ENCODE measurements around the gene CRY1. TPM values are rescaled to one million over a fixed set of nuclear protein-coding genes. Genes with fewer than 3 reads are reported as not detected.

The CRY1 gene
- polyA plus RNA-seq, 2 of the 4 experiments (the other 2 are of a cell fraction), result 15.8 to 26.1 TPM

DNA sequence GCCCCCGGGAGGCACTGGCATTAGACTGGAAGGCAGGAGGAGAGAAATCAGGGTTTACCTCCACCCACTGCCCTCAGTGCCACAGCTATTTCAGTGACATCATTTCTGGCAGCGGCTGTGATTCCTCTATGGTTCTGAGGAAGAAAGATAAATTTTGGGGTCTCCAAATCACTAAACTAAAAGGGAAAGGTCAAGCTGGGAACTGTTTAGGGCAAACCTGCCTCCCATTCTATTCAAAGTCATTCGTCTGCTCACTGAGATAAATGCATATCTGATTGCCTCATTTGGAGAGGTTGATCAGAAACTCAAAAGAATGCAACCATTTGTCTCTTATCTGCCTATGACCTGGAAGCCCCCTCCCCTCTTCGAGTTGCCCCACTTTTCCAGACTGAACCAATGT, 14.0 kb upstream of the CRY1 start (continued):
- TF ChIP-seq HEYL (CRISPR knock-in tag; IDR thresholded peaks at IDR 0.05) (no peak), EHF (CRISPR knock-in tag; IDR thresholded peaks at IDR 0.05) (no peak), SREBF2 (IDR thresholded peaks at IDR 0.05) (no peak)
- TF ChIP-seq, protein P1, sequence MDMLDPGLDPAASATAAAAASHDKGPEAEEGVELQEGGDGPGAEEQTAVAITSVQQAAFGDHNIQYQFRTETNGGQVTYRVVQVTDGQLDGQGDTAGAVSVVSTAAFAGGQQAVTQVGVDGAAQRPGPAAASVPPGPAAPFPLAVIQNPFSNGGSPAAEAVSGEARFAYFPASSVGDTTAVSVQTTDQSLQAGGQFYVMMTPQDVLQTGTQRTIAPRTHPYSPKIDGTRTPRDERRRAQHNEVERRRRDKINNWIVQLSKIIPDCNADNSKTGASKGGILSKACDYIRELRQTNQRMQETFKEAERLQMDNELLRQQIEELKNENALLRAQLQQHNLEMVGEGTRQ (IDR thresholded peaks at IDR 0.05), result no peak

DNA sequence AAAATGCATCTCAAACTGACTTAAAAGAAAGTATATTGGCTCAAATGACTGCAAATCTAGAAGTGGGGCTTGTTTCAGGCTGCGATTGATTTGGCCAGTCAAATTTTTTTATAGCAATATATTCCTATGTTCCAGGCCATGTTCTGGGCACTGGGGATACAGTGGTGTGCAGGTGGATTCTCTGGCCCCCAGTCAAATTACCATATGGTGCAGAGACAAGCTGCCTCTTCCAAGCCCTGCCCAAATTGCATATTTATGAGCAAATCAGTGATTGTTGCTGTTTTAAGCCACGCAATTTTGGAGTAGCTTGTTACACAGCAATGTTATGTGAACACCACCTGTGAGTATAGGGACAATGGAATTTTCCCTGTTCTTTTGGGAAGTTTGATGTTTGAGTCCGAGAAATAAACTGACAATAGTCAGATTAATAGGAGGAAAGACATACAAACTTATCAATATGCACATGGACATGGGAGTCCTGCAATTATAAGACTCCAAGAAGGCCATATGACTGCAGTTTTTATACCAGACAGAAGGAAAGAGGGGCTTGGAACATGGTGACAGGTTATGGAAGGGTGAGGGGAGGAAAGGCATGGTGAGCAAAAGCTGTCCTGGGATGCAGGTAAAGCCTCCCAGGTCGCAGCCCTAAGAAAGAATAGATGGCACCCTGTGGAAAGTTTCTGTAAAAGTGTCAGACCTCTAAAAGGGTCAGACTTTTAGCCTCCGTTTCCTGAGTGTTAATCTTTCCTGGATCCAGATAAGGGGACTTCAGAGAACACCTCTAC, 13.1 kb upstream of the CRY1 start:
- no peak overlapping the region for H3K4me3 ChIP-seq
- CTCF ChIA-PET, result interaction anchor here (0.9 to 5.3 kb wide), 5 partner anchors 9 to 501 kb away, joined by 3 to 69 read pairs (median 4); partner anchors contain the start of gene CRY1
- no peak overlapping the region for H3K4me2 ChIP-seq
- no peak for TF ChIP-seq NFE2L2 (conservative IDR thresholded peaks at IDR 0.05; ENCODE audit: low read length)
- POLR2A ChIA-PET, result no interaction called here
- no peak overlapping the region for H3K27ac ChIP-seq
- DNase-seq (ENCODE audit: low read depth in 1 of 2, low spot score in 1 of 2) (no peak), ATAC-seq (no peak), FAIRE-seq (no peak)
- WGBS (ENCODE audit: missing lambda C conversion rate), result 33% methylated on average over 5 of the region's 5 CpGs
- H3K9me3 ChIP-seq, result no peaks in the 10 kb centered on the region
- 0 out of 3 replicates have a peak, but pooled peaks cover 4% of the 10 kb centered on the region for H3K4me1 ChIP-seq

DNA sequence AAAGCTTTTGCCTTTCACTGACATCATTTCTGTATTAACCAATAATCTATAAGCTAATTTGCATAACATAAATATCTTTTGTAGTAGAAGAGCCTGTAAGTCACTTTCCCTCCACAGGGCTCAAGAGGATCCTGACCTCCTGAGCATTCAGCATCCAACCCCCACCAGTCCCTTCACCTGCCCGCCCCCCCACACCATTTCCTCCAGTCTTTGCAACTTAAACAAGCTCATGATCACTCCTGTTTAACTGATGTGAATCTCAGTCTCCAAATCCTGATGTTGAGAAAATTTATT, 12.0 kb upstream of the CRY1 start:
- no peak for FAIRE-seq

DNA sequence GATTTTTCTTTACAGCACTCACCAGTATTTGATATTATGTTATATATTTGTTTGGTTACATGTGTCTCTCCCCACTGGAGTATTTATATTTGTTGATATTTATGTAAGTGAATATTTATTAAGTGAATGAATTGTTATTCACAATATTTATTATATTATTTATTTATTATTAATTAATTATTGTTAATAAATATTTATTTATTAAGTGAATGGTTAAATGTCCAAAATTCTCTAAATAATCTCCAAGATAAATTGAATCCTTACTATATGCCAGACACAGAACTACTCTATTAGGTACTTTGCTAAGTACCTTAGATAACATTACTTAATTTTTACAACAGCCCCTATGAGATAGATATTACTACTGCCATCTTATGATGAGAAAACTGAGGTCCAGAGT, 10.2 kb upstream of the CRY1 start:
- FAIRE-seq (no peak), DNase-seq (ENCODE audit: low read depth in 1 of 2, low spot score in 1 of 2) (no peak), ATAC-seq (no peak)
- POLR2A ChIA-PET, result no interaction called here
- CTCF ChIA-PET, result interaction anchor here (0.6 to 5.3 kb wide), 4 partner anchors 12 to 291 kb away, joined by 3 to 69 read pairs (median 27); partner anchors contain the start of gene CRY1
- no peak overlapping the region for H3K4me2 ChIP-seq
- H3K4me3 ChIP-seq, result no peak overlapping the region
- no peak for TF ChIP-seq CHD2 (IDR thresholded peaks at IDR 0.05; ENCODE audit: low read length, partially characterized antibody)
- no peak for TF ChIP-seq HOXB13 (CRISPR knock-in tag; IDR thresholded peaks at IDR 0.05; ENCODE audit: low read depth)
- TF ChIP-seq RCOR1 (IDR thresholded peaks at IDR 0.05; ENCODE audit: low read depth, low read length), result no peak
- TF ChIP-seq, protein P2, sequence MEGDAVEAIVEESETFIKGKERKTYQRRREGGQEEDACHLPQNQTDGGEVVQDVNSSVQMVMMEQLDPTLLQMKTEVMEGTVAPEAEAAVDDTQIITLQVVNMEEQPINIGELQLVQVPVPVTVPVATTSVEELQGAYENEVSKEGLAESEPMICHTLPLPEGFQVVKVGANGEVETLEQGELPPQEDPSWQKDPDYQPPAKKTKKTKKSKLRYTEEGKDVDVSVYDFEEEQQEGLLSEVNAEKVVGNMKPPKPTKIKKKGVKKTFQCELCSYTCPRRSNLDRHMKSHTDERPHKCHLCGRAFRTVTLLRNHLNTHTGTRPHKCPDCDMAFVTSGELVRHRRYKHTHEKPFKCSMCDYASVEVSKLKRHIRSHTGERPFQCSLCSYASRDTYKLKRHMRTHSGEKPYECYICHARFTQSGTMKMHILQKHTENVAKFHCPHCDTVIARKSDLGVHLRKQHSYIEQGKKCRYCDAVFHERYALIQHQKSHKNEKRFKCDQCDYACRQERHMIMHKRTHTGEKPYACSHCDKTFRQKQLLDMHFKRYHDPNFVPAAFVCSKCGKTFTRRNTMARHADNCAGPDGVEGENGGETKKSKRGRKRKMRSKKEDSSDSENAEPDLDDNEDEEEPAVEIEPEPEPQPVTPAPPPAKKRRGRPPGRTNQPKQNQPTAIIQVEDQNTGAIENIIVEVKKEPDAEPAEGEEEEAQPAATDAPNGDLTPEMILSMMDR (IDR thresholded peaks at IDR 0.05), result no peak
- no peak for TF ChIP-seq NFE2L2 (conservative IDR thresholded peaks at IDR 0.05; ENCODE audit: low read length)
- no peak for TF ChIP-seq ZSCAN20 (CRISPR knock-in tag; IDR thresholded peaks at IDR 0.05)
- TF ChIP-seq POLR2AphosphoS2 (conservative IDR thresholded peaks at IDR 0.05; ENCODE audit: low read length), result no peak
- TF ChIP-seq MYC (IDR thresholded peaks at IDR 0.05; ENCODE audit: borderline replicate concordance, low read length), result no peak
- TF ChIP-seq CEBPB (IDR thresholded peaks at IDR 0.05), result no peak
- TF ChIP-seq JUNB (IDR thresholded peaks at IDR 0.05), result no peak
- no peak for TF ChIP-seq NPAS2 (CRISPR knock-in tag; IDR thresholded peaks at IDR 0.05; ENCODE audit: borderline replicate concordance)
- TF ChIP-seq CBX2 (IDR thresholded peaks at IDR 0.05; ENCODE audit: borderline replicate concordance, low read depth), result no peak
- no peak for TF ChIP-seq ZNF302 (CRISPR knock-in tag; IDR thresholded peaks at IDR 0.05)
- TF ChIP-seq, protein P3, sequence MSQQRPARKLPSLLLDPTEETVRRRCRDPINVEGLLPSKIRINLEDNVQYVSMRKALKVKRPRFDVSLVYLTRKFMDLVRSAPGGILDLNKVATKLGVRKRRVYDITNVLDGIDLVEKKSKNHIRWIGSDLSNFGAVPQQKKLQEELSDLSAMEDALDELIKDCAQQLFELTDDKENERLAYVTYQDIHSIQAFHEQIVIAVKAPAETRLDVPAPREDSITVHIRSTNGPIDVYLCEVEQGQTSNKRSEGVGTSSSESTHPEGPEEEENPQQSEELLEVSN (IDR thresholded peaks at IDR 0.05; ENCODE audit: borderline replicate concordance, low read depth), result no peak
- no peaks in the 10 kb centered on the region for H3K9me3 ChIP-seq
- 0 out of 3 replicates have a peak, but pooled peaks cover 4% of the 10 kb centered on the region for H3K4me1 ChIP-seq
- H3K27ac ChIP-seq, result no peak overlapping the region

More for the DNA sequence above, 12.0 kb upstream of the CRY1 start:
- DNase-seq (ENCODE audit: low read depth in 1 of 2, low spot score in 1 of 2) (no peak), ATAC-seq (peak; percentile 60; a peak in 4 of 6 replicates)
- no peak overlapping the region for H3K27ac ChIP-seq
- H3K4me1 ChIP-seq, result 0 out of 3 replicates have a peak, but pooled peaks cover 4% of the 10 kb centered on the region
- POLR2A ChIA-PET, result interaction anchor here (1.9 kb wide), 1 partner anchor 11 kb away, joined by 8 read pairs; no protein-coding TSS in a partner anchor
- WGBS (ENCODE audit: missing lambda C conversion rate), result 11% methylated on average over 1 of the region's 1 CpG
- H3K9me3 ChIP-seq, result no peaks in the 10 kb centered on the region
- TF ChIP-seq JUN (IDR thresholded peaks at IDR 0.05) (no peak), TFCP2L1 (CRISPR knock-in tag; IDR thresholded peaks at IDR 0.05) (no peak), FOSL2 (IDR thresholded peaks at IDR 0.05) (no peak), FOSL2 (CRISPR knock-in tag; IDR thresholded peaks at IDR 0.05) (0 out of 2 replicates have a peak, but pooled peaks have one; percentile 1)
- H3K4me3 ChIP-seq, result no peak overlapping the region
- CTCF ChIA-PET, result interaction anchor here (0.6 to 5.3 kb wide), 19 partner anchors 9 to 896 kb away, joined by 3 to 69 read pairs (median 4); partner anchors contain the start of gene CRY1
- H3K4me2 ChIP-seq, result peak overlapping the region; percentile 41; the same call in 1 of the 3 replicates
